ENCODE measurements around the gene CCER1.

CCER1 gene

GRCh38 chr12:90959032-90959431, 4.1 kb upstream of the CCER1 start:
- H3K27ac ChIP-seq = no peak overlapping the region

GRCh38 chr12:90958347-90958746, 3.4 kb upstream of the CCER1 start:
- Histone ChIP-seq H3K36me3 (no peaks in the 10 kb centered on the region), H3K4me3 (ENCODE audit: low read depth in 1 of 2, low read length in 1 of 2) (no peak overlapping the region), H3K9me3 (no peaks in the 10 kb centered on the region), H3K27me3 (no peaks in the 10 kb centered on the region), H3K4me1 (ENCODE audit: control insufficient read depth in 1 of 2, insufficient read depth in 1 of 2, low read depth in 1 of 2, low read length in 1 of 2) (no peaks in the 10 kb centered on the region), H3K27ac (no peak overlapping the region)
- TF ChIP-seq CTCF (IDR thresholded peaks at IDR 0.05) = no peak

More at GRCh38 chr12:90959032-90959431, 4.1 kb upstream of the CCER1 start:
- Histone ChIP-seq H3K4me3 (ENCODE audit: low read depth in 1 of 2, low read length in 1 of 2) (no peak overlapping the region), H3K36me3 (no peaks in the 10 kb centered on the region), H3K27me3 (no peaks in the 10 kb centered on the region), H3K9me3 (no peaks in the 10 kb centered on the region), H3K4me1 (ENCODE audit: control insufficient read depth in 1 of 2, insufficient read depth in 1 of 2, low read depth in 1 of 2, low read length in 1 of 2) (no peaks in the 10 kb centered on the region)
- no peak for TF ChIP-seq CTCF (IDR thresholded peaks at IDR 0.05)

GRCh38 chr12:90954428-90954827, 548 bp downstream of the CCER1 start:
- Histone ChIP-seq H3K4me1 (ENCODE audit: control insufficient read depth in 1 of 2, insufficient read depth in 1 of 2, low read depth in 1 of 2, low read length in 1 of 2) (no peaks in the 10 kb centered on the region), H3K27ac (no peak overlapping the region), H3K4me3 (ENCODE audit: low read depth in 1 of 2, low read length in 1 of 2) (no peak overlapping the region), H3K27me3 (no peaks in the 10 kb centered on the region), H3K9me3 (no peaks in the 10 kb centered on the region), H3K36me3 (no peaks in the 10 kb centered on the region)
- TF ChIP-seq CTCF (IDR thresholded peaks at IDR 0.05) = no peak

GRCh38 chr12:90953956-90954421, 987 bp downstream of the CCER1 start:
- no peaks in the 10 kb centered on the region for H3K36me3 ChIP-seq
- H3K27me3 ChIP-seq = no peaks in the 10 kb centered on the region
- H3K9me3 ChIP-seq = no peaks in the 10 kb centered on the region
- H3K27ac ChIP-seq = no peak overlapping the region
- no peak for TF ChIP-seq CTCF (IDR thresholded peaks at IDR 0.05)
- H3K4me3 ChIP-seq (ENCODE audit: low read depth in 1 of 2, low read length in 1 of 2) = no peak overlapping the region
- H3K4me1 ChIP-seq (ENCODE audit: control insufficient read depth in 1 of 2, insufficient read depth in 1 of 2, low read depth in 1 of 2, low read length in 1 of 2) = no peaks in the 10 kb centered on the region

- Histone ChIP-seq H3K4me1 (ENCODE audit: control insufficient read depth in 1 of 2, insufficient read depth in 1 of 2, low read depth in 1 of 2, low read length in 1 of 2) (no peaks in the 10 kb centered on the region), H3K27ac (no peak overlapping the region), H3K4me3 (ENCODE audit: low read depth in 1 of 2, low read length in 1 of 2) (no peak overlapping the region), H3K36me3 (no peaks in the 10 kb centered on the region), H3K9me3 (no peaks in the 10 kb centered on the region), H3K27me3 (no peaks in the 10 kb centered on the region)
- no peak for TF ChIP-seq CTCF (IDR thresholded peaks at IDR 0.05)
These were observed 3.4 kb downstream of the CCER1 start for GRCh38 chr12:90951432-90952105.

All from neutrophil (primary cell).